Lung (tissue), 12 donors: Measurements from ENCODE around the gene EMC8. TPM values are rescaled to one million over a fixed set of nuclear protein-coding genes. Genes with fewer than 3 reads are reported as not detected.
A peak's percentile ranks its signal among the peaks of the same experiment; 100 is the strongest.

ENCODE experiments used
- ATAC-seq: fragments of 200-7000 bp; cut with Tn5 transposase; one replicate; pipeline ENCODE4 v1.9.1; 2020; ENCODE audit warnings: moderate number of reproducible peaks; ENCODE audit not compliant: insufficient read depth, low FRiP score
- DNase-seq, 3 donors: peaks; one replicate each; pipeline ENCODE4 v3.0.0-alpha.2; 2013 to 2017
- H3K27ac ChIP-seq, 2 donors: one replicate each; pipeline ENCODE4 v1.5.1; 2013; ENCODE audit warnings: mild to moderate bottlenecking in 2 of 2, moderate library complexity in 2 of 2, control low read depth in 1 of 2, inconsistent platforms in 1 of 2, low read depth in 1 of 2, low read length in 1 of 2
- H3K27me3 ChIP-seq, 3 donors: one replicate each; pipeline ENCODE4 v1.5.1; 2013; ENCODE audit warnings: low read length in 2 of 3; ENCODE audit not compliant: control insufficient read depth in 3 of 3, insufficient read depth in 3 of 3
- H3K36me3 ChIP-seq, 4 donors: one replicate each; pipeline ENCODE4 v1.5.1; 2013; ENCODE audit warnings: low read length in 4 of 4, mild to moderate bottlenecking in 1 of 4, moderate library complexity in 1 of 4; ENCODE audit not compliant: control insufficient read depth in 4 of 4, insufficient read depth in 4 of 4
- H3K4me1 ChIP-seq, 5 donors: one replicate each; pipeline ENCODE4 v1.5.1; 2013; ENCODE audit warnings: low read length in 5 of 5, mild to moderate bottlenecking in 2 of 5, moderate library complexity in 1 of 5; ENCODE audit not compliant: control insufficient read depth in 5 of 5, insufficient read depth in 5 of 5
- H3K4me3 ChIP-seq: one replicate; pipeline ENCODE4 v1.5.1; 2013; ENCODE audit warnings: mild to moderate bottlenecking, control low read depth, moderate library complexity
- H3K9ac ChIP-seq, 2 donors: one replicate each; pipeline ENCODE4 v1.5.1; 2013; ENCODE audit warnings: low read length in 2 of 2, control low read depth in 1 of 2; ENCODE audit not compliant: insufficient read depth in 1 of 2
- H3K9me3 ChIP-seq, 4 donors: one replicate each; pipeline ENCODE4 v1.5.1; 2013; ENCODE audit warnings: low read length in 3 of 4, mild to moderate bottlenecking in 1 of 4, moderate library complexity in 1 of 4; ENCODE audit not compliant: control insufficient read depth in 4 of 4, insufficient read depth in 3 of 4
- CTCF ChIP-seq: IDR thresholded peaks from 2 replicates; pipeline ENCODE4 v1.5.1; 2012; ENCODE audit warnings: mild to moderate bottlenecking; ENCODE audit errors: control extremely low read depth, extremely low read depth
- WGBS, 2 donors: extraction: QIAGEN DNeasy Blood & Tissue Kit; methylation state at CpG; one replicate each; pipeline ENCODE4 v1.1.7; 2013; 5-methylcytosine and 5-hydroxymethylcytosine counted together
- polyA plus RNA-seq, 2 donors: library from polyadenylated mRNA; stranded (reverse); fragments of 200-250 nt; gene quantifications; one replicate each; pipeline ENCODE4 v1.2.1, GENCODE V29; 2013
- total RNA-seq, 2 donors: library from RNA; depleted of rRNA in 1 of 2; stranded (reverse); fragments of >200 nt in 1 of 2; gene quantifications; one replicate each; pipeline ENCODE4 v1.2.1, GENCODE V29; 2014 to 2021
- donor health status: control.
- donor health status: control.
- donor health status: Bipolar disorder and iron deficiency.
- donor health status: healthy.
- donor health status: DM: yes; HTN: yes; CAD: no.

Gene EMC8
- total and polyA plus RNA-seq, 4 donors: 10.5 to 26.8 (median 17.5) TPM

GRCh38 chr16:85754413-85754812 lies 44.9 kb downstream of the EMC8 start:
- Histone ChIP-seq H3K27me3 (peaks cover 0 to 6% (median 0%) of the 10 kb centered on the region in 3 donors), H3K9me3 (no peaks in the 10 kb centered on the region), H3K27ac (no peak overlapping the region), H3K4me1 (peaks cover 0 to 39% (median 14%) of the 10 kb centered on the region in 5 donors), H3K9ac (no peak overlapping the region), H3K4me3 (no peak overlapping the region), H3K36me3 (no peaks in the 10 kb centered on the region)
- peak in 2 of 3 donors; percentile 41 to 51 for DNase-seq
- ATAC-seq: no peak
- TF ChIP-seq CTCF: no peak
- 45 to 49% methylated on average over 7 of the region's 7 CpGs for WGBS, 2 donors

DNA sequence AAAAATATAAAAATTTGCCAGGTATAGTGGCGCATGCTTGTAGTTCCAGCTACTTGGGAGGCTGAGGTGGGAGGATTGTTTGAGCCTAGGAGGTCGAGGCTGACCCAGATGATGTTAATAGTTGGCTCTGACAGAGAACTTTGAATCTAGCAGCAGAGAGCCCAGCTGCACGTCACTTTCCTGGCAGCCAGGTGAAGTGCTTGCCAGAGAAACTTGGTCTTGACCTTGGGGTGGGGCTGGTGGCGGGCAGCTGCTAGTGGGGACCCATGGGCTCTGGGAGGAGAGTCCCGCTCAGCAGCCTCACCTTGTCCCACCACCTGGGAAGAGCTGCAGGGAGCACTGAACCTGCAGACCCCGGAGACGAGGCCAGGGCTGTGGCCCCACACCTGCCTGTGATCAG lies 45.4 kb downstream of the EMC8 start:
- H3K27ac ChIP-seq: no peak overlapping the region
- H3K4me3 ChIP-seq: no peak overlapping the region
- WGBS, 2 donors: 73 to 87% methylated on average over 7 of the region's 7 CpGs
- no peak for TF ChIP-seq CTCF
- H3K9ac ChIP-seq: no peak overlapping the region
- peaks cover 0 to 42% (median 14%) of the 10 kb centered on the region in 5 donors for H3K4me1 ChIP-seq
- no peaks in the 10 kb centered on the region for H3K36me3 ChIP-seq
- peak in 1 of 3 donors; percentile 15 for DNase-seq
- no peaks in the 10 kb centered on the region for H3K9me3 ChIP-seq
- peaks cover 0 to 3% (median 0%) of the 10 kb centered on the region in 3 donors for H3K27me3 ChIP-seq
- ATAC-seq: no peak

GRCh38 chr16:85753559-85753958 lies 45.8 kb downstream of the EMC8 start:
- H3K4me3 ChIP-seq: no peak overlapping the region
- no peak overlapping the region for H3K9ac ChIP-seq
- H3K9me3 ChIP-seq: no peaks in the 10 kb centered on the region
- ATAC-seq (no peak), DNase-seq (no peak)
- no peaks in the 10 kb centered on the region for H3K36me3 ChIP-seq
- H3K27me3 ChIP-seq: peaks cover 0 to 3% (median 0%) of the 10 kb centered on the region in 3 donors
- no peak overlapping the region for H3K27ac ChIP-seq
- TF ChIP-seq CTCF: no peak
- H3K4me1 ChIP-seq: peaks cover 0 to 42% (median 14%) of the 10 kb centered on the region in 5 donors
- WGBS, 2 donors: 57 to 68% methylated on average over 6 of the region's 6 CpGs
